Endodermal cell (in vitro differentiated cells): ENCODE measurements around the gene COL20A1. TPM values are rescaled to one million over a fixed set of nuclear protein-coding genes. Genes with fewer than 3 reads are reported as not detected.

ENCODE experiments used
- DNase-seq: peaks from one replicate; pipeline ENCODE4 v3.0.0-alpha.2; 2017
- H3K27ac ChIP-seq: 2 replicates; pipeline ENCODE4 v1.5.1; 2013; ENCODE audit warnings: mild to moderate bottlenecking, low read depth, low read length, moderate library complexity
- H3K27me3 ChIP-seq: 2 replicates; pipeline ENCODE4 v1.6.1; 2013; ENCODE audit warnings: mild to moderate bottlenecking, low read length, moderate library complexity; ENCODE audit not compliant: insufficient read depth, control insufficient read depth, poor library complexity, severe bottlenecking
- H3K36me3 ChIP-seq: 2 replicates; pipeline ENCODE4 v1.7.0; 2013; ENCODE audit warnings: mild to moderate bottlenecking, low read length, moderate library complexity; ENCODE audit not compliant: control insufficient read depth, insufficient read depth
- H3K4me1 ChIP-seq: one replicate; pipeline ENCODE4 v1.7.0; 2013; ENCODE audit warnings: low read length; ENCODE audit not compliant: control insufficient read depth, insufficient read depth
- H3K4me3 ChIP-seq: 2 replicates; pipeline ENCODE4 v1.5.1; 2013; ENCODE audit warnings: mild to moderate bottlenecking, low read length, moderate library complexity
- H3K9ac ChIP-seq: 2 replicates; pipeline ENCODE4 v1.6.1; 2013; ENCODE audit warnings: mild to moderate bottlenecking, low read length, moderate library complexity; ENCODE audit not compliant: poor library complexity, severe bottlenecking; ENCODE audit errors: extremely low read depth
- H3K9me3 ChIP-seq: 2 replicates; pipeline ENCODE4 v1.6.1; 2013; ENCODE audit warnings: mild to moderate bottlenecking, low read length, moderate library complexity; ENCODE audit not compliant: control insufficient read depth
- H3K27ac Mint-ChIP-seq: 2 replicates; pipeline ENCODE4 v1.8.0; 2020; ENCODE audit warnings: mixed read lengths
- H3K27me3 Mint-ChIP-seq: 2 replicates; pipeline ENCODE4 v1.8.0; 2021; ENCODE audit warnings: mild to moderate bottlenecking, mixed read lengths; ENCODE audit not compliant: insufficient read depth
- H3K36me3 Mint-ChIP-seq: 2 replicates; pipeline ENCODE4 v1.8.0; 2020; ENCODE audit warnings: low read depth, mixed read lengths
- H3K4me1 Mint-ChIP-seq: 2 replicates; pipeline ENCODE4 v1.8.0; 2020; ENCODE audit warnings: mixed read lengths
- H3K4me3 Mint-ChIP-seq: 2 replicates; pipeline ENCODE4 v1.8.0; 2020; ENCODE audit warnings: mild to moderate bottlenecking, moderate library complexity, mixed read lengths
- H3K9me3 Mint-ChIP-seq: 2 replicates; pipeline ENCODE4 v1.8.0; 2020; ENCODE audit warnings: mild to moderate bottlenecking, mixed read lengths
- WGBS, 2 experiments: methylation state at CpG; one replicate each; pipeline versions ENCODE4 v1.1.5 to v1.1.7; 2013; ENCODE audit warnings: missing lambda C conversion rate in 2 of 2, mixed read lengths in 1 of 2; ENCODE audit not compliant: insufficient coverage in 1 of 2, insufficient read length in 1 of 2; 5-methylcytosine and 5-hydroxymethylcytosine counted together
- total RNA-seq, 2 donors: library from RNA; stranded (reverse); fragmentation: NEBNext Ultra II Directional in 1 of 2; extraction: Animal tissue kit (Norgen Biotek cat#: 25700) in 1 of 2; gene quantifications; 2 replicates in 1 of 2; 3 replicates in 1 of 2; pipeline ENCODE4 v1.2.1, GENCODE V29; 2021
- TF ChIP-seq, protein P1 (sequence below): fragments of 200-600 bp; sonication (generic); conservative IDR thresholded peaks from 2 replicates; pipeline ENCODE4 v1.5.0; 2021; ENCODE audit warnings: antibody characterized with exemption, mild to moderate bottlenecking

The COL20A1 gene
- total RNA-seq, 2 donors from 2014 or later, result 0.44 TPM; not detected in 1

DNA sequence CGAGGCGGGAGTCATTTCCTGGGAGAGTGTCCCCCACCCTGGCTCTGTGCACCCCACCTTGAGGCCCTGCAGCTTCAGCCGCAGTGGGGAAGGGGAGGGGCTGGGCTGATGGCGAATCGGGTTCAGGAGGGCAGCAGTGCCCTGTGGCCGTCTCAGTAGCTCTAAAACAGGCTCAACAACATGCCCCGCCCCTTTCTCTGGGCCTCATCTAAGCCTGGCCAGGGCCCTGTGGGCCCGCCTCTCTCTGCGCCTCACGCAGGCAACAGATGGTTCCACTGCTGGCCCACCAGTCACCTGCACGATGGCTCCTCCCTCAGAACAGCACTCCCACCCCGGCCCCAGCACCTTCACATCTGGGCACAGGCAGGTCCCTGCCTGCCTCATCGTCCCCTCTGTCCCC, 38.0 kb downstream of the COL20A1 start:
- Histone ChIP-seq H3K27ac (no peak overlapping the region), H3K9ac (no peak overlapping the region), H3K4me1 (no peaks in the 10 kb centered on the region), H3K9me3 (peaks cover 5% of the 10 kb centered on the region), H3K36me3 (no peaks in the 10 kb centered on the region), H3K4me3 (no peak overlapping the region), H3K27me3 (no peaks in the 10 kb centered on the region)
- no peaks in the 10 kb centered on the region for H3K27me3 Mint-ChIP-seq
- peak; percentile 69 for DNase-seq
- H3K9me3 Mint-ChIP-seq, result peaks cover 16% of the 10 kb centered on the region
- no peaks in the 10 kb centered on the region for H3K4me1 Mint-ChIP-seq
- TF ChIP-seq, protein P1, sequence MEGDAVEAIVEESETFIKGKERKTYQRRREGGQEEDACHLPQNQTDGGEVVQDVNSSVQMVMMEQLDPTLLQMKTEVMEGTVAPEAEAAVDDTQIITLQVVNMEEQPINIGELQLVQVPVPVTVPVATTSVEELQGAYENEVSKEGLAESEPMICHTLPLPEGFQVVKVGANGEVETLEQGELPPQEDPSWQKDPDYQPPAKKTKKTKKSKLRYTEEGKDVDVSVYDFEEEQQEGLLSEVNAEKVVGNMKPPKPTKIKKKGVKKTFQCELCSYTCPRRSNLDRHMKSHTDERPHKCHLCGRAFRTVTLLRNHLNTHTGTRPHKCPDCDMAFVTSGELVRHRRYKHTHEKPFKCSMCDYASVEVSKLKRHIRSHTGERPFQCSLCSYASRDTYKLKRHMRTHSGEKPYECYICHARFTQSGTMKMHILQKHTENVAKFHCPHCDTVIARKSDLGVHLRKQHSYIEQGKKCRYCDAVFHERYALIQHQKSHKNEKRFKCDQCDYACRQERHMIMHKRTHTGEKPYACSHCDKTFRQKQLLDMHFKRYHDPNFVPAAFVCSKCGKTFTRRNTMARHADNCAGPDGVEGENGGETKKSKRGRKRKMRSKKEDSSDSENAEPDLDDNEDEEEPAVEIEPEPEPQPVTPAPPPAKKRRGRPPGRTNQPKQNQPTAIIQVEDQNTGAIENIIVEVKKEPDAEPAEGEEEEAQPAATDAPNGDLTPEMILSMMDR, result no peak
- H3K4me3 Mint-ChIP-seq, result no peak overlapping the region
- H3K36me3 Mint-ChIP-seq, result no peaks in the 10 kb centered on the region
- WGBS, 2 experiments, result 84 to 85% methylated on average over 7 to 13 of the region's 13 CpGs
- no peak overlapping the region for H3K27ac Mint-ChIP-seq

DNA sequence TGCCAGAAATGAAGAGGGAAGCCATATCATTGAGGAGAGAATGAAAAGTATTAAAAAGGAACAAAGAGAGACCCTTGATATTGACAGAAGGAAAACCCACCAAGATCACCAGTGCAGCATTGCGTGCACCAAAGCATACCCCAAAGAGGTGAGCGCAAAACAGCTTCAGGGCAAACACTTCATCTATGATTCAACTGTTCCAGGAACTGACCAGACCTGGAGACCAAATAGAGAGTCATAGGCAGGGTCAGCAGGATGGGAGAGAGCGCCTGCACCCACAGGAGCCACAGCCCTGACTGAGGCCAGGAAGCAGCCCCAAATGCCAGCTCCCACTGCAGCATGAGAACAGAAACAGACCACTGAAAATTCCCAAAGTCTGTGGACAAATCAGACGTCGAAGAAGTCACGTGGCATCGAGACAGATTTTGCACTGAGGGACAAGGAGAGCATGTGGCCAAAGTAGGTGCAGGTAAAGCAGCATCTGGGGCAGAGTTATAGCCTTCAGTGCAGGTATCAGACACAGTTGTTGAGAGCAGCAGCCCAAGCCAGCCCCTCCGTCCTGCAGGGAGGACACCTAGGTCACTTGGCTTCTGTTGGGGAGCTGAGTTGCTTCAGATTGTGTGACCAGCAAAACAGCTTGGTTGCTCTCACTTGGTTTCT, 38.9 kb downstream of the COL20A1 start:
- peaks cover under 1% of the 10 kb centered on the region for H3K27me3 Mint-ChIP-seq
- DNase-seq, result no peak
- no peak overlapping the region for H3K4me3 Mint-ChIP-seq
- TF ChIP-seq, protein P1, result no peak
- no peaks in the 10 kb centered on the region for H3K4me1 Mint-ChIP-seq
- no peaks in the 10 kb centered on the region for H3K36me3 Mint-ChIP-seq
- WGBS, 2 experiments, result 88 to 99% methylated on average over 8 of the region's 8 CpGs
- peaks cover 12% of the 10 kb centered on the region for H3K9me3 Mint-ChIP-seq
- H3K9ac ChIP-seq, result no peak overlapping the region
- H3K4me1 ChIP-seq, result no peaks in the 10 kb centered on the region
- H3K27ac Mint-ChIP-seq, result no peak overlapping the region
- no peak overlapping the region for H3K27ac ChIP-seq
- no peak overlapping the region for H3K4me3 ChIP-seq
- H3K36me3 ChIP-seq, result no peaks in the 10 kb centered on the region
- peaks cover 3% of the 10 kb centered on the region for H3K9me3 ChIP-seq
- peaks cover 3% of the 10 kb centered on the region for H3K27me3 ChIP-seq

DNA sequence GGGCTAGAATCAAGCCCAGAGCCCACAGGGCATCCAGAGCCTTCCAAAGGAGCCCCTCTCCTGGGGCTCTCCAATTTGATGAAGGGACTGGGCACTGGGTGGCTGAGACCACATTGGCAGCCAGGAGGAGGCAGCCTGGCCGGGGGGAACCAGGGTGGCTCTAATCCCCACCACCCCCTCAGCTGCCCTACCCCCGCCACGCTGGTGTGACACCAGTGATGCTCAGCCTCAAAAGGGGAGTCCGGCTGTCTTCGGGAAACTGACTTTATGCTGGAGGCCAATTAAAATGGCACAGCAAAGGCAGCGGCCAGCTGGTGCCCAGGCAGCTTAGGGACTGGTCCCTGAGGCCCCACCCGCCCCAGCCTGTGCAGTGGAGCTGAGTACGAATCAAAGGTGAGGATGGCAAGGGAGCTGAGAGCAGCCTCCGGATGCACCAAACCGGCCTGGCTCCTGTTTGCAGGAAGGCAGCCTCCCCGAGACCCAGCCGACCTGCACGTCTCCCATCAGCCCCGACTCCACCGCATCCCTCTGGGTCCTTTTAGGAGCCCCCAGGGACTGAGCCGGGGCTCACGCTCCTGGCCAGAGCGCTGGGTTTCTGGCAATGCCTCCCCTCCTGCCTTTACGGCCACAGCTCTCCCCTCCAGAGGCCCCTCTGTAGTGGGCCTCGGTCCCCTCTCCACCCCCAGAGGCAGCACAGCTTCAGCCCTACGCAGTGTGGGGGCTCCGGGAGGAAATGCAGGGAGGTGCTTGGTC, 39.7 kb downstream of the COL20A1 start:
- H3K4me3 ChIP-seq, result no peak overlapping the region
- H3K36me3 ChIP-seq, result no peaks in the 10 kb centered on the region
- Mint-ChIP-seq H3K36me3 (no peaks in the 10 kb centered on the region), H3K4me1 (no peaks in the 10 kb centered on the region), H3K27ac (no peak overlapping the region), H3K9me3 (peaks cover 11% of the 10 kb centered on the region), H3K4me3 (no peak overlapping the region), H3K27me3 (peaks cover 2% of the 10 kb centered on the region)
- H3K27me3 ChIP-seq, result peaks cover 11% of the 10 kb centered on the region
- DNase-seq, result no peak
- no peaks in the 10 kb centered on the region for H3K4me1 ChIP-seq
- no peak overlapping the region for H3K9ac ChIP-seq
- 93 to 97% methylated on average over 15 to 22 of the region's 22 CpGs for WGBS, 2 experiments
- no peaks in the 10 kb centered on the region for H3K9me3 ChIP-seq
- no peak overlapping the region for H3K27ac ChIP-seq
- TF ChIP-seq, protein P1, result no peak
